NB4 (cell line): Measurements from ENCODE around the gene GLOD4.

ENCODE experiments used
- CTCF ChIP-seq: IDR thresholded peaks from one replicate; pipeline ENCODE4 v1.5.1; 2012; ENCODE audit warnings: low read depth, low read length
- MAX ChIP-seq: IDR thresholded peaks from 2 replicates; pipeline ENCODE4 v1.6.1; 2011; ENCODE audit warnings: low read depth, low read length
- POLR2A ChIP-seq: IDR thresholded peaks from 2 replicates; pipeline ENCODE4 v1.6.1; 2011; ENCODE audit warnings: mild to moderate bottlenecking; ENCODE audit not compliant: insufficient read length; ENCODE audit errors: extremely low read depth

GRCh38 chr17:760371-760770, 21.7 kb downstream of the GLOD4 start:
- TF ChIP-seq CTCF (no peak), POLR2A (no peak), MAX (no peak)
